Glutamatergic neuron (in vitro differentiated cells): ENCODE results near the gene RAB20. TPM values are rescaled to one million over a fixed set of nuclear protein-coding genes. Genes with fewer than 3 reads are reported as not detected.

Experiments used
- DNase-seq: peaks from one replicate; pipeline ENCODE4 v3.0.0; 2022
- H3K27ac Mint-ChIP-seq: one replicate; pipeline ENCODE4 v1.8.0; 2020; ENCODE audit warnings: mild to moderate bottlenecking, mixed read lengths, inconsistent platforms; ENCODE audit not compliant: unreplicated experiment
- H3K27me3 Mint-ChIP-seq: one replicate; pipeline ENCODE4 v1.8.0; 2020; ENCODE audit warnings: mild to moderate bottlenecking, moderate library complexity, mixed read lengths, inconsistent platforms; ENCODE audit not compliant: unreplicated experiment
- H3K36me3 Mint-ChIP-seq: one replicate; pipeline ENCODE4 v1.8.0; 2020; ENCODE audit warnings: mild to moderate bottlenecking, mixed read lengths, inconsistent platforms; ENCODE audit not compliant: unreplicated experiment
- H3K4me1 Mint-ChIP-seq: one replicate; pipeline ENCODE4 v1.8.0; 2020; ENCODE audit warnings: mild to moderate bottlenecking, low read depth, mixed read lengths, inconsistent platforms; ENCODE audit not compliant: unreplicated experiment
- H3K4me3 Mint-ChIP-seq: one replicate; pipeline ENCODE4 v1.8.0; 2020; ENCODE audit warnings: mild to moderate bottlenecking, mixed read lengths, inconsistent platforms; ENCODE audit not compliant: unreplicated experiment
- H3K9me3 Mint-ChIP-seq: one replicate; pipeline ENCODE4 v1.8.0; 2020; ENCODE audit warnings: mild to moderate bottlenecking, moderate library complexity, mixed read lengths, inconsistent platforms; ENCODE audit not compliant: unreplicated experiment
- CTCF ChIP-seq: fragments of 200-600 bp; sonication (generic); IDR thresholded peaks from one replicate; pipeline ENCODE4 v1.5.0; 2021; ENCODE audit not compliant: partially characterized antibody, unreplicated experiment
- total RNA-seq: library from RNA; stranded (reverse); fragmentation: NEBNext Ultra II Directional; extraction: Animal tissue kit (Norgen Biotek cat#: 25700); gene quantifications from one replicate; pipeline ENCODE4 v1.2.1, GENCODE V29; 2021; ENCODE audit not compliant: unreplicated experiment

The RAB20 gene
- total RNA-seq, 1 donor from 2014 or later: 1.7 TPM

GRCh38 chr13:110590577-110590976 is 29.1 kb upstream of the RAB20 start:
- DNase-seq: no peak
- no peaks in the 10 kb centered on the region for H3K4me1 Mint-ChIP-seq
- no peak overlapping the region for H3K27ac Mint-ChIP-seq
- H3K4me3 Mint-ChIP-seq: no peak overlapping the region
- no peaks in the 10 kb centered on the region for H3K27me3 Mint-ChIP-seq
- H3K36me3 Mint-ChIP-seq: no peaks in the 10 kb centered on the region
- no peak for TF ChIP-seq CTCF
- no peaks in the 10 kb centered on the region for H3K9me3 Mint-ChIP-seq

DNA sequence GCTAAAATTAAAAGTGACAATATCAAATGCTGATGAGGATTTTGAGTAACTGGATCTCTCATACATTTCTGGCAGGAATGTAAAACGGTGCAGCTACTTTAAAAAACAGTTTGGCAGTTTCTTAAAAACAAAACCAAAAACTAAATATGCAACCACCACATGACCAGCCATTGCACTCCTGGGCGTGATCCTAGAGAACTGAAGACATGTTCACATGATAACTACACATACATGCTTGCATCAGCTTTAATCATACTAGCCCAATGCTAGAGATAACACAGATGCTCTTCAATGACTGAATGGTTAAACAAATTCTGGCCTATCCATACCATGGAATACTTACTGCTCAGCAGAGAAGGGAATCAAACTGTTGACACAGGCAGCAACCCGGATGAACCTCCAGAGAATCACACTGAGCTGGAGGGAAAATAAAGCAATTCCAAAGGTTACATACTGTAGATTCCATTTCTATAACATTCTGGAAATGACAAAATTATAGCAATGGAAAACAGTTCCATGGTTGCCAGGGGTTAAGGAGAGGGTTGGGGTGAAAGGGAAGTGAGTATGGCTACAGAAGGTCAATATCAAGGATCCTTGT is 28.4 kb upstream of the RAB20 start:
- Mint-ChIP-seq H3K4me3 (no peak overlapping the region), H3K36me3 (no peaks in the 10 kb centered on the region)
- no peak for DNase-seq

DNA sequence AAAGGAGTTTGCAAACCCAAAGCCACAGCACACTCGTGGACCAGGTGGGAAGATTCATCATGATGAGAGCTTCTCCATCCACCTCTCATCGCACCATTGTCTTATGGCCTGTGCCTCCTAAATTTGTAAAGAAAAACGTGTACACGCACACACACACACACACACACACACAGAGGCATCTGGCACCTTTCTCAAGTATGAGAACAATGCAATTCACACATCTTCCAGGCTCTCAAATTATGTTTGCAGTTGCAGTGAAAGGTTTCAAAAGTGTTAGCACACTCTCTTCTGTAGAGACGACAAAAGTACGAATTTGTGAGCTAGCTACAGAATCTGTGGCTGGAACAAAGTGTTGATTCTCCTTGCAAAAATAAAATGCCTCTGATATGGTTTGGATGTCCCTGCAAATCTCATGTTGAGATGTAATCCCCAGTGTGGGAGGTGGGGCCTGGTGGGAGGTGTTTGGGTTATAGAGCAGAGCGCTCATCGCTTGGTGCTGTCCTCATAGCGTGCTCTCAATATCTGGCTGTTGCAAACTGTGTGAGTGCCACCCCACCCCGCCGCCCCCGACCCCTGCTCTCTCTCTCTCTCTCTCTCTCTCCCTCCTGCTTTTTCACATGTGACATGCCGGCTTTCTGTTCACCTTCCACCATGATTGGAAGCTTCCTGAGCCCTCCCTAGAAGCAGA is 21.8 kb upstream of the RAB20 start:
- Mint-ChIP-seq H3K27me3 (no peaks in the 10 kb centered on the region), H3K9me3 (no peaks in the 10 kb centered on the region), H3K36me3 (no peaks in the 10 kb centered on the region), H3K4me1 (no peaks in the 10 kb centered on the region), H3K27ac (no peak overlapping the region), H3K4me3 (no peak overlapping the region)
- no peak for TF ChIP-seq CTCF
- no peak for DNase-seq

More for the DNA sequence above, 28.4 kb upstream of the RAB20 start:
- Mint-ChIP-seq H3K4me1 (no peaks in the 10 kb centered on the region), H3K27me3 (no peaks in the 10 kb centered on the region), H3K9me3 (no peaks in the 10 kb centered on the region), H3K27ac (no peak overlapping the region)
- TF ChIP-seq CTCF: no peak

- H3K4me3 Mint-ChIP-seq: no peak overlapping the region
- H3K27ac Mint-ChIP-seq: no peak overlapping the region
- H3K4me1 Mint-ChIP-seq: no peaks in the 10 kb centered on the region
- DNase-seq: no peak
- H3K36me3 Mint-ChIP-seq: no peaks in the 10 kb centered on the region
- no peaks in the 10 kb centered on the region for H3K9me3 Mint-ChIP-seq
- TF ChIP-seq CTCF: no peak
- H3K27me3 Mint-ChIP-seq: no peaks in the 10 kb centered on the region
Measured at GRCh38 chr13:110582421-110582954, 21.0 kb upstream of the RAB20 start.
